Tibial artery (tissue), 4 donors: ENCODE measurements around the gene MAPKAP1.

Experiments used
- DNase-seq, 2 donors: peaks; one replicate each; pipeline ENCODE4 v3.0.0-alpha.2; 2019
- H3K27ac ChIP-seq, 2 donors: fragments of 200-600 bp; sonication (generic) in 1 of 2; 1 replicate in 1 of 2; 2 replicates in 1 of 2; pipeline ENCODE4 v1.5.1; 2018 to 2019; ENCODE audit warnings: mild to moderate bottlenecking in 1 of 2
- H3K27me3 ChIP-seq, 2 donors: fragments of 200-600 bp; sonication (generic) in 1 of 2; one replicate each; pipeline versions ENCODE4 v1.5.1 to v1.6.0; 2016 to 2019
- H3K36me3 ChIP-seq, 3 donors: fragments of 200-600 bp; sonication (generic) in 2 of 3; one replicate each; pipeline ENCODE4 v1.5.1; 2016 to 2019; ENCODE audit warnings: mild to moderate bottlenecking in 2 of 3
- H3K4me1 ChIP-seq, 4 donors: fragments of 200-600 bp; sonication (generic) in 2 of 4; 1 replicate in 3 of 4; 2 replicates in 1 of 4; pipeline ENCODE4 v1.5.1; 2016 to 2019
- H3K4me3 ChIP-seq, 2 donors: fragments of 200-600 bp; sonication (generic) in 1 of 2; 1 replicate in 1 of 2; 2 replicates in 1 of 2; pipeline ENCODE4 v1.5.1; 2018 to 2019; ENCODE audit warnings: mild to moderate bottlenecking in 2 of 2
- H3K9me3 ChIP-seq, 3 donors: fragments of 200-600 bp; sonication (generic) in 1 of 3; one replicate each; pipeline ENCODE4 v1.5.1; 2016 to 2019
- intact Hi-C: fragments of 100-400 bp; cut with DNase I; formaldehyde crosslinking; loops from one replicate; pipeline ENCODE4 v1.15.0; 2023; ENCODE audit warnings: low total_unique reads
- TF ChIP-seq, protein P1 (sequence below), 2 experiments: fragments of 200-600 bp in 1 of 2; fragments of 450-650 bp in 1 of 2; IDR thresholded peaks; one replicate each; pipeline ENCODE4 v1.5.1; 2017 to 2019; ENCODE audit warnings: antibody characterized with exemption in 2 of 2, mild to moderate bottlenecking in 1 of 2, moderate library complexity in 1 of 2

MAPKAP1 gene

DNA sequence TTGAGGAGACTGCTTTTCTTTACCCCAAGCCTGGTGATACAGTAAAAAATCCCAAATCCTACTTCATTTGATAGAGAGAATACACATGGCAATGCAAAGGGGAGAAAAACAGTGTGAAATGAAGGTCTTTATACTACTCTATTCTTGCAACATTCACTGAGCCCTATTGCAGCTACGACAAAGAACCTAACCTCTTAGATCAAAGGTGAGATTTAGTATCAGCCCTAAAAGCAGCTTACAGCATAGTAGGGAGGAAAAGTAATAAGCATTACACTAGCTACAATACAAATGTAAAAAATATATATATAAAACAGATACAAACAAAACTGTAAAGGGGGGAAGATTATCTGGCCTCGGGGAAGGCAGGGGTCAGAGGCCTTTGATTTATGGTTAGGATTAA lies 147.1 kb downstream of the MAPKAP1 start:
- TF ChIP-seq, protein P1, sequence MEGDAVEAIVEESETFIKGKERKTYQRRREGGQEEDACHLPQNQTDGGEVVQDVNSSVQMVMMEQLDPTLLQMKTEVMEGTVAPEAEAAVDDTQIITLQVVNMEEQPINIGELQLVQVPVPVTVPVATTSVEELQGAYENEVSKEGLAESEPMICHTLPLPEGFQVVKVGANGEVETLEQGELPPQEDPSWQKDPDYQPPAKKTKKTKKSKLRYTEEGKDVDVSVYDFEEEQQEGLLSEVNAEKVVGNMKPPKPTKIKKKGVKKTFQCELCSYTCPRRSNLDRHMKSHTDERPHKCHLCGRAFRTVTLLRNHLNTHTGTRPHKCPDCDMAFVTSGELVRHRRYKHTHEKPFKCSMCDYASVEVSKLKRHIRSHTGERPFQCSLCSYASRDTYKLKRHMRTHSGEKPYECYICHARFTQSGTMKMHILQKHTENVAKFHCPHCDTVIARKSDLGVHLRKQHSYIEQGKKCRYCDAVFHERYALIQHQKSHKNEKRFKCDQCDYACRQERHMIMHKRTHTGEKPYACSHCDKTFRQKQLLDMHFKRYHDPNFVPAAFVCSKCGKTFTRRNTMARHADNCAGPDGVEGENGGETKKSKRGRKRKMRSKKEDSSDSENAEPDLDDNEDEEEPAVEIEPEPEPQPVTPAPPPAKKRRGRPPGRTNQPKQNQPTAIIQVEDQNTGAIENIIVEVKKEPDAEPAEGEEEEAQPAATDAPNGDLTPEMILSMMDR (IDR thresholded peaks at IDR 0.05): no peak
- no peaks in the 10 kb centered on the region for H3K27me3 ChIP-seq
- intact Hi-C loops: loop anchor here (10.0 kb wide), 1 partner anchor 665 kb away; no protein-coding TSS in a partner anchor
- no peak overlapping the region for H3K4me3 ChIP-seq
- DNase-seq: no peak
- H3K4me1 ChIP-seq: no peaks in the 10 kb centered on the region
- no peak overlapping the region for H3K27ac ChIP-seq
- H3K9me3 ChIP-seq: no peaks in the 10 kb centered on the region
- peaks cover 0 to 4% (median 4%) of the 10 kb centered on the region in 3 donors for H3K36me3 ChIP-seq

DNA sequence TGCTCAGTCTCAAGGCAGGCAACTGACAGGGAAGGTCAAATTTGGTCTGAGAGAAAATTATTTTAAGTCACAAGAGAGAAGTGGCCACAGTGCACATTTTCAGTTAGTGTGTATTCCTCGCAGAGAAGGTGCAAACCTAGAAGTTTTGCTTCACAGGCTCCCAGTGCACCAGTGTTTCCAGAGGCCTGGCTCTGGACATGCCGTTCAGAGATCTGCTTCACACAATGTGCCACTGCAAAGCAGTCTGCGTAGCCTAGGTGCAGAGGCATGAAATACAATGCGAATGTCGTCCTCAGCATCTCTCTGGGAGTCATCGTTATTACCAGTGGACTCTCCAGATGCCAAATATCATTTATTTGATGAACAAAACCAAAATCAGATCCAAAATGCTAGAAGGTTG lies 147.8 kb downstream of the MAPKAP1 start:
- no peaks in the 10 kb centered on the region for H3K4me1 ChIP-seq
- no peaks in the 10 kb centered on the region for H3K9me3 ChIP-seq
- H3K4me3 ChIP-seq: no peak overlapping the region
- no peaks in the 10 kb centered on the region for H3K27me3 ChIP-seq
- H3K27ac ChIP-seq: no peak overlapping the region
- TF ChIP-seq, protein P1 (IDR thresholded peaks at IDR 0.05): no peak
- peaks cover 0 to 4% (median 4%) of the 10 kb centered on the region in 3 donors for H3K36me3 ChIP-seq
- intact Hi-C loops: loop anchor here (10.0 kb wide), 1 partner anchor 666 kb away; no protein-coding TSS in a partner anchor
- DNase-seq: no peak

DNA sequence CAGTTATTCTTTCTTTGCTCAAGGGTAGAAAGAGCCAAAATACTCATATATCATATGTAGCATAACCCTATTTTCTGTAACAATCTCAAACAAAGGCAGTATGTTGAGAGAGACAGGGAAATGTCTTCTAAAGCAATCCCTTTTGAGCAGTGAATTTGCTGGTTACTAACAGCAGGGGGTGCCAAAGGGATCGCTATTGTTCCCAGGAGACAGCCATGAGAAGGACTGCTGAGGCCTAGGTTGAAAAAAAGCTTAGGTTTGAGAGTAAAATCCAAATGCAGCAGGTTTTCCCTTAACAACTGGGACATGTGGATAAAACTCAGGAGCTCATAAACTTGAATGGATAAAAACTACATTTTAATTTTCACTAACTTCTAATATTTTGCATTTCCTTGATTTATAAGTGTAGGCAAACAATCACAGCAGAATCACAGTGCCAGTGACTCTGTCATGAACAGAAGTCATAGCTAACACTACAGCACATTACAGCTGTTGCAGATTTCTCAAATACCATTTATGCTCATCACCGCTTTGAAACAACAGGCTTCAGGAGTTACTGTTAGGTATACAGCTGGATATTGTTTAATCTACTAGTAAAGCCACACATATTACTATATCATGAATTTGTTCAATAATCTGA lies 148.4 kb downstream of the MAPKAP1 start:
- intact Hi-C loops: loop anchor here (10.0 kb wide), 1 partner anchor 666 kb away; no protein-coding TSS in a partner anchor
- TF ChIP-seq, protein P1 (IDR thresholded peaks at IDR 0.05): peak; percentile 72
- H3K36me3 ChIP-seq: peaks cover 0 to 4% (median 4%) of the 10 kb centered on the region in 3 donors
- H3K27me3 ChIP-seq: no peaks in the 10 kb centered on the region
- H3K27ac ChIP-seq: no peak overlapping the region
- no peaks in the 10 kb centered on the region for H3K4me1 ChIP-seq
- no peak overlapping the region for H3K4me3 ChIP-seq
- peak in 1 of 2 donors; percentile 52 for DNase-seq
- H3K9me3 ChIP-seq: no peaks in the 10 kb centered on the region

- H3K4me1 ChIP-seq: peaks cover 0 to 9% (median under 1%) of the 10 kb centered on the region in 4 donors
- H3K9me3 ChIP-seq: no peaks in the 10 kb centered on the region
- peaks cover 0 to 4% (median 4%) of the 10 kb centered on the region in 3 donors for H3K36me3 ChIP-seq
- DNase-seq: no peak
- intact Hi-C loops: loop anchor here (10.0 kb wide), 1 partner anchor 669 kb away; no protein-coding TSS in a partner anchor
- TF ChIP-seq, protein P1 (IDR thresholded peaks at IDR 0.05): no peak
- H3K27ac ChIP-seq: no peak overlapping the region
- no peak overlapping the region for H3K4me3 ChIP-seq
- H3K27me3 ChIP-seq: no peaks in the 10 kb centered on the region
Observed at GRCh38 chr9:125556046-125556721, 150.8 kb downstream of the MAPKAP1 start.

- intact Hi-C loops: loop anchor here (10.0 kb wide), 1 partner anchor 670 kb away; no protein-coding TSS in a partner anchor
- Histone ChIP-seq H3K4me1 (peaks cover 0 to 23% (median 12%) of the 10 kb centered on the region in 4 donors), H3K36me3 (peaks cover 0 to 4% (median 4%) of the 10 kb centered on the region in 3 donors), H3K27me3 (no peaks in the 10 kb centered on the region), H3K9me3 (no peaks in the 10 kb centered on the region), H3K4me3 (no peak overlapping the region), H3K27ac (no peak overlapping the region)
- DNase-seq: no peak
- TF ChIP-seq, protein P1 (IDR thresholded peaks at IDR 0.05): no peak
Observed at GRCh38 chr9:125554726-125555125, 152.3 kb downstream of the MAPKAP1 start.
